Activated CD4-positive, alpha-beta memory T cell treated with anti-CD3 and anti-CD28 coated beads for 36 hours (primary cell): Measurements from ENCODE around the gene TMED7. TPM values are rescaled to one million over a fixed set of nuclear protein-coding genes. Genes with fewer than 3 reads are reported as not detected.
"Not testable (repeated sequence)": the region's sequence is repeated elsewhere in the genome, so short reads cannot be mapped to it uniquely, and the experiment has no call there.

Experiments used
- CTCF ChIA-PET: fragments of 350-600 bp; sonication (Branson Sonifier 250); formaldehyde crosslinking; loops from one replicate; lab custom pipeline; 2021; ENCODE audit warnings: antibody characterized with exemption, inconsistent platforms; lab: Charles Lee
- POLR2A ChIA-PET: fragments of 350-600 bp; sonication (Branson Sonifier 250); formaldehyde crosslinking; loops from one replicate; lab custom pipeline; 2021; ENCODE audit warnings: antibody characterized with exemption; lab: Charles Lee
- DNase-seq: peaks from one replicate; pipeline ENCODE4 v3.0.0-alpha.2; 2020
- H3K27ac Mint-ChIP-seq: one replicate; pipeline ENCODE4 v1.8.0; 2021; ENCODE audit warnings: mixed read lengths
- H3K27me3 Mint-ChIP-seq: one replicate; pipeline ENCODE4 v1.8.0; 2021; ENCODE audit warnings: mixed read lengths
- H3K36me3 Mint-ChIP-seq: one replicate; pipeline ENCODE4 v1.8.0; 2021; ENCODE audit warnings: mixed read lengths
- H3K4me1 Mint-ChIP-seq: one replicate; pipeline ENCODE4 v1.8.0; 2021; ENCODE audit warnings: low read depth, mixed read lengths
- H3K4me3 Mint-ChIP-seq: one replicate; pipeline ENCODE4 v1.8.0; 2021; ENCODE audit warnings: mild to moderate bottlenecking, mixed read lengths
- H3K9me3 Mint-ChIP-seq: one replicate; pipeline ENCODE4 v1.8.0; 2021; ENCODE audit warnings: mixed read lengths
- intact Hi-C: fragments of 100-400 bp; cut with micrococcal nuclease; formaldehyde crosslinking; loops from one replicate; pipeline ENCODE4 v1.15.1; 2023
- total RNA-seq, 2 experiments: library from RNA; stranded (reverse); gene quantifications; one replicate each; pipeline ENCODE4 v1.2.3, GENCODE V29; 2021

TMED7 gene
- 10 to 100 TPM; 42.2 to 44.1 TPM for total RNA-seq

GRCh38 chr5:115625579-115626444, at the start of gene TMED7:
Gene TMED7 (minus strand): TSS chr5:115626036. CDS start chr5:115625792, 244 bp downstream.
- no peaks in the 10 kb centered on the region for H3K36me3 Mint-ChIP-seq
- H3K27me3 Mint-ChIP-seq = no peaks in the 10 kb centered on the region
- no peak within 1 kb of the TSS for H3K4me3 Mint-ChIP-seq
- DNase-seq = peak; percentile 100
- H3K4me1 Mint-ChIP-seq = peaks cover 23% of the 10 kb centered on the region
- H3K9me3 Mint-ChIP-seq = no peaks in the 10 kb centered on the region
- CTCF ChIA-PET = interaction anchor here (0.6 to 2.2 kb wide), 8 partner anchors 9 to 1042 kb away, joined by 3 to 6 read pairs (median 4); partner anchors contain the start of genes AP3S1 and ATG12
- POLR2A ChIA-PET = interaction anchor here (0.9 to 4.3 kb wide), 7 partner anchors 10 to 329 kb away, joined by 3 to 18 read pairs (median 5); partner anchors contain the start of genes AP3S1, ATG12, CCDC112 and FEM1C
- H3K27ac Mint-ChIP-seq = peak within 1 kb of the TSS; percentile 92
- intact Hi-C loops = loop anchor here (1.0 to 5.0 kb wide), 7 partner anchors 25 to 454 kb away; partner anchors contain the start of genes AP3S1, ATG12, CCDC112 and FEM1C

- CTCF ChIA-PET, DNase-seq, intact Hi-C loops: not testable (repeated sequence)
Observed at GRCh38 chr5:115674782-115675181, 48.9 kb upstream of the TMED7 start.

GRCh38 chr5:115673596-115673995, 47.8 kb upstream of the TMED7 start:
- intact Hi-C loops = no loop called here
- DNase-seq = no peak
- CTCF ChIA-PET = interaction anchor here (0.7 kb wide), 1 partner anchor 49 kb away, joined by 3 read pairs; no protein-coding TSS in a partner anchor
- Mint-ChIP-seq H3K36me3 (no peaks in the 10 kb centered on the region), H3K4me3 (no peak overlapping the region), H3K27me3 (peaks cover 19% of the 10 kb centered on the region), H3K4me1 (no peaks in the 10 kb centered on the region), H3K27ac (no peak overlapping the region), H3K9me3 (no peaks in the 10 kb centered on the region)
- POLR2A ChIA-PET = no interaction called here

More at GRCh38 chr5:115674782-115675181, 48.9 kb upstream of the TMED7 start:
- peaks cover 18% of the 10 kb centered on the region for H3K27me3 Mint-ChIP-seq
- H3K4me3 Mint-ChIP-seq, POLR2A ChIA-PET, H3K36me3 Mint-ChIP-seq, H3K4me1 Mint-ChIP-seq, H3K9me3 Mint-ChIP-seq, H3K27ac Mint-ChIP-seq: not testable (repeated sequence)

GRCh38 chr5:115671939-115672338, 46.1 kb upstream of the TMED7 start:
- Mint-ChIP-seq H3K27me3 (peaks cover 24% of the 10 kb centered on the region), H3K4me3 (no peak overlapping the region), H3K27ac (no peak overlapping the region), H3K9me3 (peaks cover 6% of the 10 kb centered on the region), H3K36me3 (peaks cover 2% of the 10 kb centered on the region), H3K4me1 (no peaks in the 10 kb centered on the region)
- DNase-seq = peak; percentile 9
- intact Hi-C loops = no loop called here
- ChIA-PET POLR2A (no interaction called here), CTCF (no interaction called here)

- intact Hi-C loops = no loop called here
- Mint-ChIP-seq H3K4me1 (no peaks in the 10 kb centered on the region), H3K9me3 (peaks cover 13% of the 10 kb centered on the region), H3K36me3 (peaks cover 6% of the 10 kb centered on the region), H3K27ac (no peak overlapping the region), H3K4me3 (no peak overlapping the region), H3K27me3 (peaks cover 31% of the 10 kb centered on the region)
- POLR2A ChIA-PET = no interaction called here
- CTCF ChIA-PET = no interaction called here
- DNase-seq = no peak
Observed at GRCh38 chr5:115666023-115666422, 40.2 kb upstream of the TMED7 start.

GRCh38 chr5:115661563-115661962, 35.7 kb upstream of the TMED7 start:
- ChIA-PET POLR2A (no interaction called here), CTCF (interaction anchor here (1.1 kb wide), 1 partner anchor 12 kb away, joined by 3 read pairs; no protein-coding TSS in a partner anchor)
- Mint-ChIP-seq H3K4me3 (no peak overlapping the region), H3K27ac (no peak overlapping the region), H3K27me3 (peaks cover 30% of the 10 kb centered on the region), H3K36me3 (peaks cover under 1% of the 10 kb centered on the region), H3K4me1 (no peaks in the 10 kb centered on the region), H3K9me3 (peaks cover 7% of the 10 kb centered on the region)
- intact Hi-C loops = no loop called here
- no peak for DNase-seq

GRCh38 chr5:115661101-115661500, 35.3 kb upstream of the TMED7 start:
- CTCF ChIA-PET = interaction anchor here (1.1 kb wide), 1 partner anchor 11 kb away, joined by 3 read pairs; no protein-coding TSS in a partner anchor

GRCh38 chr5:115657881-115658233, 32.0 kb upstream of the TMED7 start:
- Mint-ChIP-seq H3K4me1 (no peaks in the 10 kb centered on the region), H3K27ac (no peak overlapping the region), H3K27me3 (peaks cover 19% of the 10 kb centered on the region), H3K4me3 (no peak overlapping the region), H3K36me3 (no peaks in the 10 kb centered on the region), H3K9me3 (peaks cover 4% of the 10 kb centered on the region)
- intact Hi-C loops = no loop called here
- no peak for DNase-seq
- POLR2A ChIA-PET = no interaction called here
- CTCF ChIA-PET = no interaction called here

More at GRCh38 chr5:115661101-115661500, 35.3 kb upstream of the TMED7 start:
- Mint-ChIP-seq H3K9me3 (peaks cover 4% of the 10 kb centered on the region), H3K4me3 (no peak overlapping the region), H3K27ac (no peak overlapping the region), H3K36me3 (no peaks in the 10 kb centered on the region), H3K4me1 (no peaks in the 10 kb centered on the region), H3K27me3 (peaks cover 26% of the 10 kb centered on the region)
- POLR2A ChIA-PET = no interaction called here
- DNase-seq = no peak
- intact Hi-C loops = no loop called here

- peaks cover 18% of the 10 kb centered on the region for H3K27me3 Mint-ChIP-seq
- H3K9me3 Mint-ChIP-seq = peaks cover 4% of the 10 kb centered on the region
- no peak for DNase-seq
- POLR2A ChIA-PET = no interaction called here
- H3K36me3 Mint-ChIP-seq = no peaks in the 10 kb centered on the region
- no peaks in the 10 kb centered on the region for H3K4me1 Mint-ChIP-seq
- intact Hi-C loops = no loop called here
- CTCF ChIA-PET = no interaction called here
- H3K27ac Mint-ChIP-seq = no peak overlapping the region
- no peak overlapping the region for H3K4me3 Mint-ChIP-seq
Observed at GRCh38 chr5:115657125-115657880, 31.5 kb upstream of the TMED7 start.

GRCh38 chr5:115656404-115656803, 30.6 kb upstream of the TMED7 start:
- H3K9me3 Mint-ChIP-seq = peaks cover 4% of the 10 kb centered on the region
- POLR2A ChIA-PET = no interaction called here

GRCh38 chr5:115655994-115656393, 30.2 kb upstream of the TMED7 start:
- H3K27ac Mint-ChIP-seq = no peak overlapping the region
- CTCF ChIA-PET = no interaction called here
- peaks cover 4% of the 10 kb centered on the region for H3K9me3 Mint-ChIP-seq
- intact Hi-C loops = no loop called here
- H3K36me3 Mint-ChIP-seq = no peaks in the 10 kb centered on the region
- H3K27me3 Mint-ChIP-seq = peaks cover 18% of the 10 kb centered on the region
- no peaks in the 10 kb centered on the region for H3K4me1 Mint-ChIP-seq
- POLR2A ChIA-PET = no interaction called here
- DNase-seq = no peak
- no peak overlapping the region for H3K4me3 Mint-ChIP-seq

More at GRCh38 chr5:115656404-115656803, 30.6 kb upstream of the TMED7 start:
- CTCF ChIA-PET = no interaction called here
- Mint-ChIP-seq H3K4me1 (no peaks in the 10 kb centered on the region), H3K36me3 (no peaks in the 10 kb centered on the region), H3K27ac (no peak overlapping the region), H3K4me3 (no peak overlapping the region), H3K27me3 (peaks cover 16% of the 10 kb centered on the region)
- intact Hi-C loops = no loop called here
- no peak for DNase-seq

GRCh38 chr5:115649541-115649940, 23.7 kb upstream of the TMED7 start:
- H3K27me3 Mint-ChIP-seq = peaks cover 19% of the 10 kb centered on the region

More at GRCh38 chr5:115649541-115649940, 23.7 kb upstream of the TMED7 start:
- ChIA-PET CTCF (interaction anchor here (1.1 kb wide), 1 partner anchor 12 kb away, joined by 3 read pairs; no protein-coding TSS in a partner anchor), POLR2A (no interaction called here)
- Mint-ChIP-seq H3K27ac (no peak overlapping the region), H3K36me3 (no peaks in the 10 kb centered on the region), H3K4me3 (no peak overlapping the region), H3K4me1 (no peaks in the 10 kb centered on the region), H3K9me3 (no peaks in the 10 kb centered on the region)
- no peak for DNase-seq
- intact Hi-C loops = no loop called here
